PFSK-1 (cell line): Measurements from ENCODE around the gene MAPK4.

ENCODE experiments used
- POLR2AphosphoS5 ChIP-seq: IDR thresholded peaks from 2 replicates; pipeline ENCODE4 v1.6.1; 2012; ENCODE audit warnings: low read depth, mild to moderate bottlenecking, control low read depth, low read length, moderate library complexity
- TF ChIP-seq, protein P1 (sequence below), 2 experiments: IDR thresholded peaks; 2 replicates each; pipeline versions ENCODE4 v1.6.1 to v1.8.0; 2011 to 2012; ENCODE audit warnings: low read depth in 2 of 2, low read length in 2 of 2, control low read depth in 1 of 2, inconsistent platforms in 1 of 2, mild to moderate bottlenecking in 1 of 2, moderate library complexity in 1 of 2; ENCODE audit not compliant: insufficient read depth in 1 of 2

DNA sequence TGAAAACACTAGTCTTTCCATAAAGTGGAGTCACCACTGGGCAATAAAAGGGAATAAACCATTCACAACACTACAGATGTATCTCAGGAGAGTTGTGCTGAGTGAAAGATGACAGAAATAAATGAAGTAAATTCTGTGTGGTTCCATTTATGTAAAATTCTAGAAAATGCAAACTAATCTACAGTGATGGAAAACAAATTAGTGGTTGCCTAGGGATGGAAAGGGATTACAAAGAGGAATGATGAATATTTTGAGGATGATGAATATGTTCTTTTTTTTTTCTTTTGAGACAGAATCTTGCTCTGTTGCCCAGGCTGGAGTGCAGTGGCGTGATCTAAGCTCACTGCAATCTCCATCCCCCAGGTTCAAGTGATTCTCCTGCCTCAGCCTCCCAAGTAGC is 123.0 kb downstream of the MAPK4 start:
- TF ChIP-seq, protein P1, sequence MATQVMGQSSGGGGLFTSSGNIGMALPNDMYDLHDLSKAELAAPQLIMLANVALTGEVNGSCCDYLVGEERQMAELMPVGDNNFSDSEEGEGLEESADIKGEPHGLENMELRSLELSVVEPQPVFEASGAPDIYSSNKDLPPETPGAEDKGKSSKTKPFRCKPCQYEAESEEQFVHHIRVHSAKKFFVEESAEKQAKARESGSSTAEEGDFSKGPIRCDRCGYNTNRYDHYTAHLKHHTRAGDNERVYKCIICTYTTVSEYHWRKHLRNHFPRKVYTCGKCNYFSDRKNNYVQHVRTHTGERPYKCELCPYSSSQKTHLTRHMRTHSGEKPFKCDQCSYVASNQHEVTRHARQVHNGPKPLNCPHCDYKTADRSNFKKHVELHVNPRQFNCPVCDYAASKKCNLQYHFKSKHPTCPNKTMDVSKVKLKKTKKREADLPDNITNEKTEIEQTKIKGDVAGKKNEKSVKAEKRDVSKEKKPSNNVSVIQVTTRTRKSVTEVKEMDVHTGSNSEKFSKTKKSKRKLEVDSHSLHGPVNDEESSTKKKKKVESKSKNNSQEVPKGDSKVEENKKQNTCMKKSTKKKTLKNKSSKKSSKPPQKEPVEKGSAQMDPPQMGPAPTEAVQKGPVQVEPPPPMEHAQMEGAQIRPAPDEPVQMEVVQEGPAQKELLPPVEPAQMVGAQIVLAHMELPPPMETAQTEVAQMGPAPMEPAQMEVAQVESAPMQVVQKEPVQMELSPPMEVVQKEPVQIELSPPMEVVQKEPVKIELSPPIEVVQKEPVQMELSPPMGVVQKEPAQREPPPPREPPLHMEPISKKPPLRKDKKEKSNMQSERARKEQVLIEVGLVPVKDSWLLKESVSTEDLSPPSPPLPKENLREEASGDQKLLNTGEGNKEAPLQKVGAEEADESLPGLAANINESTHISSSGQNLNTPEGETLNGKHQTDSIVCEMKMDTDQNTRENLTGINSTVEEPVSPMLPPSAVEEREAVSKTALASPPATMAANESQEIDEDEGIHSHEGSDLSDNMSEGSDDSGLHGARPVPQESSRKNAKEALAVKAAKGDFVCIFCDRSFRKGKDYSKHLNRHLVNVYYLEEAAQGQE (IDR thresholded peaks at IDR 0.05; ENCODE audit: insufficient read depth in 1 of 2, low read depth in 2 of 2, low read length in 2 of 2): no peak
- TF ChIP-seq POLR2AphosphoS5: no peak
